ENCODE measurements around the gene SETD4.

The SETD4 gene

GRCh38 chr21:35987475-35987874 is 72.9 kb downstream of the SETD4 start:
- H3K4me1 Mint-ChIP-seq, result no peaks in the 10 kb centered on the region
- no peak for ATAC-seq
- H3K4me3 Mint-ChIP-seq, result no peak overlapping the region
- no peaks in the 10 kb centered on the region for H3K9me3 Mint-ChIP-seq
- no peak overlapping the region for H3K27ac Mint-ChIP-seq
- no peaks in the 10 kb centered on the region for H3K36me3 Mint-ChIP-seq
- H3K27me3 Mint-ChIP-seq, result peaks cover 24% of the 10 kb centered on the region

- Mint-ChIP-seq H3K9me3 (no peaks in the 10 kb centered on the region), H3K27me3 (peaks cover 42% of the 10 kb centered on the region)
- no peak for ATAC-seq
Measured at GRCh38 chr21:35984654-35985361, 75.5 kb downstream of the SETD4 start.

More at GRCh38 chr21:35984654-35985361, 75.5 kb downstream of the SETD4 start:
- no peak overlapping the region for H3K4me3 Mint-ChIP-seq
- H3K36me3 Mint-ChIP-seq, result no peaks in the 10 kb centered on the region
- H3K27ac Mint-ChIP-seq, result no peak overlapping the region
- no peaks in the 10 kb centered on the region for H3K4me1 Mint-ChIP-seq

All from stimulated activated memory B cell treated with anti-CD40 and anti-IgM and Interleukin-4, amounts not matched to agents 10 μg/mL and 1 μg/mL and 100 μg/mL, for 72 hours (primary cell).